Erythroblast (primary cell): ENCODE data around the gene OPRM1.

Experiments
- DNase-seq, 2 experiments: peaks; one replicate each; lab custom pipeline; 2025; lab: John Stamatoyannopoulos, UW
- GATA1 ChIP-seq: IDR thresholded peaks from 2 replicates; pipeline ENCODE4 v1.6.1; 2011; ENCODE audit warnings: low read depth, mild to moderate bottlenecking, control low read depth, low read length, moderate library complexity
- POLR2A ChIP-seq: IDR thresholded peaks from 2 replicates; pipeline ENCODE4 v1.6.1; 2011; ENCODE audit warnings: mild to moderate bottlenecking, low read length

The OPRM1 gene

GRCh38 chr6:154261688-154262397 lies 222.8 kb downstream of the OPRM1 start:
- DNase-seq: peak; percentile 8 to 25
- TF ChIP-seq POLR2A (no peak), GATA1 (no peak)

DNA sequence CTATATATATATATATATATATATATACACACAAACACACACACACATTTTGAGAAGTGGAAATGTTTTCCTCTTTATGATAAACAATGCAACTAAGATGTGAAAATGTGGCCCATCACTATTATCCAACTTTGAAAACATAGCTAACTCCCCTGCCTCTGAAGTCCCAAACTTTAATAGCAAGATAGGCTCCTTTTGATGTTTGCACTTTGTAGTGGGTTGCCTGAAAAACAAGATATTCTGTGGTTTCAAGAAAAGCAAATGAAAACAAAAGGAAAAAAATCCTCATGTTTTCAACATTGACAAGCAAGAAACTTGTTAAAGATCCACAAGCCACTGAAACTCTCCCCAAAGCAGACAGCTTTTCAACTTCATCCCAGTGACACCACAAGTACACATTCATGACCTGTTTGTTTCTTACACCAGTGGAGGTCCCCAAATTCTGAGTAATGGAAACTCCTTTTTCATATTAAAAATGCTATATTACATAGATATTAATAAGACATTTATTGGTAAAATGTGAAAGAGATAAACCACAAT lies 227.6 kb downstream of the OPRM1 start:
- TF ChIP-seq POLR2A (no peak), GATA1 (no peak)
- DNase-seq: no peak

- TF ChIP-seq GATA1 (no peak), POLR2A (no peak)
- no peak for DNase-seq
Measured at GRCh38 chr6:154267508-154268106, 228.6 kb downstream of the OPRM1 start.

GRCh38 chr6:154268486-154268885 lies 229.4 kb downstream of the OPRM1 start:
- no peak for TF ChIP-seq POLR2A

GRCh38 chr6:154274168-154274567 lies 235.1 kb downstream of the OPRM1 start:
- no peak for DNase-seq
- TF ChIP-seq POLR2A: no peak
- no peak for TF ChIP-seq GATA1

More at GRCh38 chr6:154268486-154268885, 229.4 kb downstream of the OPRM1 start:
- no peak for DNase-seq

DNA sequence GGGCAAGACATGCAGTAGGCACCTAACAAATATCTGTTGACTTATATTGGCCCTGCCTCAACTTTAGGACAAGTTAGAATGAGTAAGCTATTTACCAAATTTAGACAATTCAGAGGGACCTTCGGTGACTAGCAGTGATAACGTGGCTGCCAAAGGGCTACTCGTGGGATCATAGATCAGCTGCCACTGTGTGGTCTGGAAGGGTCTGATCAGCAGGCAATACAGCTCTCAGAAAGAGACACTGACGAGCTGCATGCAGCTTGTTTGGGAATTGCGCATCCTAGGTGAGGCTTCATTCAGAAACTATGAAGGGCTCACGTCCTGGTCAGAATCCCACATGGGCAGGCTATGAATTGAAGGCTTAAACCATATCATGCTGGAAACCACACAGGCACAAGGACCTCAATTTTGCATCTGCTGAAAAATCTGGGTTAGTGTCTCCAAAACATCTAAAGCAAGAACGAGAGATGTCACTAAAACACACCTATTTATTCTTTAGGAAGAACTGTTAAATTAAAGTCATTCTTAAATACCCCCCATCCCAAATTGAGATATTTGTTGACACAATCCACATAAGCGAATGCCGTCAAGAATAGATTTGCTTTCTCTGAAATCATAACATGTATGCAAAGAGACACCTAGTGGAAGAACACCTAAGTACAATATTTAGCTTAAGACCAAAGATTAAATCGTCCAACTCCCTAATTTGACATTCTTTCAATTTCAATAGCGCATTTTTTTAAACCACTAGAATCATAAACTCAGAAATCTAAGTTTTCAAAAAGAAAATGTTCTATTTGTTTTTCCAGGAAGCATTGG lies 238.0 kb downstream of the OPRM1 start:
- peak; percentile 32 to 36 for DNase-seq
- no peak for TF ChIP-seq POLR2A
- TF ChIP-seq GATA1: no peak

- DNase-seq: no peak
Measured at GRCh38 chr6:154277629-154278017, 238.6 kb downstream of the OPRM1 start.

DNA sequence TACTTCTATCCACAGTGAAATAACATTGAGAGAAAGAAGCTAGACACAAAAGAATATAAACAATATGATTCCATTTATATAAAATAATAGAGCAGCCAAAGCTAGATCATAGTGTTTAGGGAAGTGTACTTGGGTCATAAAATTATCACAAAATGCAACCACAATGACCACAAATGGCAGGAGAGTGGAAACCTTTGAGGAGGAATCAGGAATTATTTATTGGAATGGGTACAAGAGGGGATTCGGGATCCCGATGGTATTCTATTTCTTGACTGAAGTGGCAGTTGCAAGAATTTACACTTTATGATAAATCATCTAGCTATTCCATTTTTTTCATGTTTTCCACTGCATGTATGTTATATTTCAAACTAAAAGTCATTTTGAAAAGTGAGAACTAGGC lies 241.5 kb downstream of the OPRM1 start:
- TF ChIP-seq GATA1: no peak
- DNase-seq: no peak

More at GRCh38 chr6:154277629-154278017, 238.6 kb downstream of the OPRM1 start:
- no peak for TF ChIP-seq POLR2A
- TF ChIP-seq GATA1: no peak

GRCh38 chr6:154284313-154284853 lies 245.3 kb downstream of the OPRM1 start:
- DNase-seq: no peak
- no peak for TF ChIP-seq POLR2A
- no peak for TF ChIP-seq GATA1

GRCh38 chr6:154285826-154286225 lies 246.8 kb downstream of the OPRM1 start:
- DNase-seq: no peak
- TF ChIP-seq POLR2A (no peak), GATA1 (no peak)

- TF ChIP-seq GATA1 (no peak), POLR2A (no peak)
- no peak for DNase-seq
Measured at GRCh38 chr6:154289818-154290508, 250.9 kb downstream of the OPRM1 start.

GRCh38 chr6:154292066-154292465 lies 253.0 kb downstream of the OPRM1 start:
- no peak for DNase-seq
- TF ChIP-seq POLR2A (no peak), GATA1 (no peak)
